ENCODE results near the gene IGHMBP2. TPM values are rescaled to one million over a fixed set of nuclear protein-coding genes. Genes with fewer than 3 reads are reported as not detected.

The IGHMBP2 gene
- total RNA-seq, 1 donor from 2014 or later = 27.2 TPM

DNA sequence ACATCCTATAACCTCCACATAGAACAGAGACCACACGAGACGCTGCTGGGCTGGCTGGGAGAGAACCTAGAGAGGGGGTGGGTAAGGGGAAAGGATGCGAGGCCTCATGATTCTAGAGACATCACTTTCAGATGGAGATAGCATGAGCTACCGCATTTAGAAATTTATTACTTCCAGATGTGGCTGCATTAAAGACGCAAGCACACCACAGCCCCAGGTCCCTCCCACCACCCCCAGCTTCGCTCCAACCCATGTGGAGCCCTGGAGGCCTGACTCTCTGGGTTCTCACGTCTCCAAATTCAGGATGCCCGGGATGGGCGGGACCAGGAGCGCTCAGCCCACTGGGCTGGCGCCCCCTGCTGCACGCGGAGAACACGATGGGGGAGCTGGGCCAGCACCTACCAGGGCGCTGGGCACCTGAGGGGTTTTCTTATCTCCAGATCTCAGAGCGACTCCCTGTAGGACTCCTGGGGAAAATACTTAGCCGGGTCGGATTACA is 13.7 kb upstream of the IGHMBP2 start:
- intact Hi-C loops (cut with micrococcal nuclease) = no loop called here

DNA sequence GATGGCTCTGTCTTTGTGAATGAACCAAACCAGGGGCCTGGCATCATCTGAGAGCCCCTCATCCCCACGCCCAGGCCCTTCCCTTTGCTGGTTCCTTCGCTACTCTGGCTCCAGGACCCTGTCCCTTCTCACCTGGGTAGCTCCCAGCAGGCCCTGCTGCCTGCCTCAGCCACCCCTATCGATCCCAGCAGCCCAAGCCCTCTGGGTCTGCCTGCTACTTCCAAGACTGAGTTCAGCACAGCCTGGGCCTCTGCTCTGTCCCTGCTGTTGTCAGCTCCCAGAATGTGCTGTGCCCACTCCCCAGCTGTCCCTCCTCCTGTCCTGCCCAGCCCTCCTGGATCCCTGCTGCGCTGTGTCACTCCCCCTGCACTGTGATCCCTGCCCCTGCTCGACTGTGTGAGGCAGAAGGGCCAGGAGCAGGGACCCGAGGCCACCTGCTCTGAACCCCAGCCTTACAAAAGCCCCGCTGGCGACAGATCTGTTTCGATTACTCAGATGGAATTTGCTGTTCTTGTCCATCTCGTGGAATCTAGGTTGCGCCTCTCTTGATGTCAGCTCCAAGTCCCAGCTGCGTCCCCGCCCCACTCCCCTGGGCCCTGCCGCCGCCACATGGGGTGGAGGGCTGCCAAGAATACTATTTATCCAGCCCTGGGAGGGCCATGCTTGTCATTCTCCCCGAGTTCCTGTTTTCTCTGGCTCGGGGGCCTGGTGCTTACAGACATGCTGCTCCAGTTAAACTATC is 13.0 kb upstream of the IGHMBP2 start:
- intact Hi-C loops (cut with micrococcal nuclease) = no loop called here

DNA sequence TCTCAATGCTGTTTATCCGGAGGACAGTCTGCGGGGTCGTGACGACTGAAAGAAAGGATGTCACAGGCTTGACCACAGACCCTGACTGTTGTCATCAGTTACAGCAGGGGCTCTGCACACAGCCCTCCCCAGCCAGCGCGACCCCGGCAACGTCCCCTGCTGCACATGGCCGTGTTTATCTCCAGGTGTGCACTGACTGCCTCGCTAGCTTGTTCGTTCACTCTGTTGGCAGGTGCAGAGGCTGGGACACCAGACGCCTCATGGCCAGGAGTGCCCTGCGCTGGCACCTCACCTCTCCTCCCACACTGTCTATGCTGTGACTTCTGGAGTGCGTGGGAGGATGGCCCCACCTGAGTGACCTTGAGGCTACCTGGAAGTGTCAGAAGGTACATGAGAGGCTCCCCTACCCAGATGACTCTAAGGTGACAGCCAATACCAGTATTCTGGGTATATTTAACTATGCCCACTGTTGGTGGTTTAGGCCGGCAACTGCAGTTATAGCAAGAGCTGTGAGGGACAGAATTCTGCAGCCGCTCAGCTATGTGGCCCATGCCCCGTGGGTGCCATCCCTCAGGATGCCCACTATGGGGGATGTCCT is 12.2 kb upstream of the IGHMBP2 start:
- intact Hi-C loops (cut with micrococcal nuclease) = no loop called here

DNA sequence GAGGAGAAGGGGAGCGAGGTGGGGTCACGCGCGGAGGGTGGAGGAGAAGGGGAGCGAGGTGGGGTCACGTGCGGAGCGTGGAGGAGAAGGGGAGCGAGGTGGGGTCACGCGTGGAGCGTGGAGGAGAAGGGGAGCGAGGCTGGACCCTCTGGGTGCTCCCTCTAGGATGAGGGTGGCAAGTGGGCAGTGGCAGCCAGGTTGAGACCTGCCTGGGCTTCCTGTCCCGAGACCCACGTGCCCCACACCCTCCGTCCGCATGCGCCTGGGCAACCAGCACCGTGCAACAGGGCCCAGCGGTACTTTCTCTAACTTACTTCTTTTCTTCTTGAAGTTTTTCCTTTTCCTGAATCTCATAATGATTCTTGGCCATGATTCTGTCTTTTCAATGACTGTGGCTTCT is 11.1 kb upstream of the IGHMBP2 start:
- intact Hi-C loops (cut with micrococcal nuclease) = no loop called here

DNA sequence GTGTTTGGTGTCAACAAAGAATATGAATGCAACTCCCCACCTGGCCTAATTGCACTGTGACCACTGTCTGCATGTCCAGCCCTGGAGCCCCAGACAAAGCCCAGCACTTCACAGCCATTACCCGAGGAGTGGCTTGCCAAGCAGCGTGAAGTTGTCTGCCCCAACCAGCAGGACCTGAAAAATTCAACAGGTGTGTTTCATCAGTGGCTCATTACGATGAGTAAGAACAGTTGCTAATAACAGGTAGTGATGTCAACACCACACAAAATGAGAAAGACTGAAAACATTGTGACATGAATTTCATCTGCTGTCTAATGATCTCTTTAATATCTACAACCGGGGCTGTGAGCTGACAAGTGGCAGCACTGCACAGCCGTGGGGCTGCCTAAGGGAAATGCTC is 10.4 kb upstream of the IGHMBP2 start:
- intact Hi-C loops (cut with micrococcal nuclease) = no loop called here

DNA sequence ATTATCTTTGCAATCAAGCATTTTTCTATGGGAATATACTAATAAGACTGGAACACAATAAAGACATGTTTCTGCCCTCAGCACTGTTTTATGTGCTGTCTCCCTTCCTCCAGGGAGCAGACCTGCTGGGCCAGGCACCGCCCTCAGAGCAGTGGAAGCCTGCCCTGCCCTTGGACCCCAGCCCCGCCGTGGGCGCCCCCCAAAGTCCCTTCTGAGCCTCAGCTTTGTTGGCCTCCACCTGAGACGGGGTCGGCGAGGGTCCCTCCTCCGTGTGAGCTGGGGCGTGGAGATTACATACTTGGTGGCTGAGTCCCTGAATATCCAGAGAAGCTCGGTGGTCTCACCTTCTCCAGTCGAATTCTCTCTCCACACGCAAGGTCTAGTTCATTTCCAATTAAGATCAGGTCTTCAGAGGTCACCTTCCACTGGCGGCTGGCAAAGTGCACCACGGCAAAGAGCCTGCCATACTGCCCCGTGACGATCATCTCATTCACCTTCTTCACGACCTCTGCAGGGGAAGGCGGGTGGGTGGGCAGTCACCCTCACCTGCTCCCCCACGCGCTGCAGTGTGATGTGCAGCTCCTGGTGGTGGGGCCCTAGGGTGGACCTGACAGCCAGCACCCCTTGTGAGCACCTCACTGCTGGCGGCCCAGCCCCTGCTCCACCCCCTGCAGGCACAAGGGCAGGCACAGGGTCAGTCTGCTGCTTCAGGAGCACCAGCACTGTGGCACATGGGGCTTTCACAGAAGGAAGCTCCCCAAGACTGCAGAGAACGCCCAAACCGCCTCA is 7.3 kb upstream of the IGHMBP2 start:
- intact Hi-C loops (cut with micrococcal nuclease) = no loop called here

DNA sequence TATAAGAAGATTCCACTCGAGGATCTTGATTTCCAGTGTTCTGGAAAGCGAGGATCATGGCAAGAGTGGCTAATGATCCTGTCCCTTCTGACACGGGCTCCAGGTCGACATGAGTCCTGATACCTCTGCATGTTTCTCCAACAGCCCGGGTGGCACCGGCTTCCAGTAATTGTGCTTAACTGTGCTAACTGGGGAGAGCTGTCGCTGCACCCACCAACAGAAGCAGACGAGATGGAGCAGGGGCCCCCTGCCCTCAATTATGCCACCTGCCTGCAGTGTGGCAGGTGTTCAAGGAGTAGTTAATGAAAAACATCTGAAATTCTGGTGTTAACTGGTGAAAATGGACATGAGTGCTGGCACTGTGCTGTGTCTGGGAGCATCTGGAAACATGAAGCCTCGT is 6.2 kb upstream of the IGHMBP2 start:
- intact Hi-C loops (cut with micrococcal nuclease) = no loop called here

DNA sequence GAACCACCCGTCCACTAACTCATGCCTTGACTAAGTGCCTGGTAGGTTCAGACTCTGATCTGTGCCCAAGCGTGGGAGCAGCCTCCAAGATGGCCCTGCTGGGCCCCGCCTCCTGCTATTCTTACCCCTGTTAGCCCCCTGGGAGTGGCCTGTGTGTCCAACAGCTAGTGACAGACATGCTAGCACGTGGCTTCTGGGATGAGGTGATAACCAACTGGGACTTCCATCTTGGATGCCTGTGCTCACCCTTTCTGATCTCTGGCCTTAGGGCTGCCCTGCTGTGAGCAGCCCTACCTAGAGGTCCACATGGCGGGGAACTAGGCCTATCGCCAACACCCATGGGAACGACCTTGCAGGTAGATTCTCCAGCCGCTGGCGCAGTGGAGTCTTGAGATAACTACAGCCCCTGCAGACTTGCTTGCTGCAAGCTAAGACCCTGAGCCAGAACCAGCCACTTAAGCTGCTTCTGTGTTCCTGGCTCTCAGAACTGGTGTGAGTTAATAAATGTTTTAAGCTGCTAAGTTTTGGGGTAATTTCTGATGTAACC is 2.8 kb upstream of the IGHMBP2 start:
- intact Hi-C loops (cut with micrococcal nuclease) = no loop called here

DNA sequence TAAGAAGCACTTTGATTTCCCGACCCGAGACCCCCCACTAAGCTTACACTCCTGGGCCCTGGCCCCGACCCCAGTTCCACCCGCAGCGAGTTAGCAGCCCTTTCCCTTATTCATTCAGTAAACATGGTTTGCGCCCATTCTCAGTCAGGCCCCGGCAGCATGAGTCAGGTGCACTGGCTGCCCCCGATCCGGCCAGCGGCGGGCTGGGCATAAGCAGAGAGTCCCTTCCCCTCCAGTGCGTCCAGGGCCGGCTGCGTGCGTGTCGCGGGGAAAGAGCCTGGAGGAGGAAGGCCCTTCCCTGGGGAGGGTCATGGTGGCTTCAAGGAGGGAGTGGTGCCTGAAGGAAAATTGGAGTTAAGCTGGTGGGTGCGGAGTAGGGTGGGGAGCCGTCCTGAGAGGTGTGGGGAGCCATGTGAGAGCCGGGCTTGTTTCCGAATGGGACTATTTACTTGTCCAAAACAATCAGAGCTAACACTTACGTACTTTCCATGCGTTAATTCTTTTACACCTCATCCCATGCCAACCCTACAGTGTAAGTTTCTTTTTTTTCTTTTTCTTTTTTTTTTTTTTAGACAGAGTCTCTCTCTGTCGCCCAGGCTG is 657 bp downstream of the IGHMBP2 start:
- intact Hi-C loops (cut with micrococcal nuclease) = loop anchor here (2.0 kb wide), 1 partner anchor 66 kb away; no protein-coding TSS in a partner anchor

DNA sequence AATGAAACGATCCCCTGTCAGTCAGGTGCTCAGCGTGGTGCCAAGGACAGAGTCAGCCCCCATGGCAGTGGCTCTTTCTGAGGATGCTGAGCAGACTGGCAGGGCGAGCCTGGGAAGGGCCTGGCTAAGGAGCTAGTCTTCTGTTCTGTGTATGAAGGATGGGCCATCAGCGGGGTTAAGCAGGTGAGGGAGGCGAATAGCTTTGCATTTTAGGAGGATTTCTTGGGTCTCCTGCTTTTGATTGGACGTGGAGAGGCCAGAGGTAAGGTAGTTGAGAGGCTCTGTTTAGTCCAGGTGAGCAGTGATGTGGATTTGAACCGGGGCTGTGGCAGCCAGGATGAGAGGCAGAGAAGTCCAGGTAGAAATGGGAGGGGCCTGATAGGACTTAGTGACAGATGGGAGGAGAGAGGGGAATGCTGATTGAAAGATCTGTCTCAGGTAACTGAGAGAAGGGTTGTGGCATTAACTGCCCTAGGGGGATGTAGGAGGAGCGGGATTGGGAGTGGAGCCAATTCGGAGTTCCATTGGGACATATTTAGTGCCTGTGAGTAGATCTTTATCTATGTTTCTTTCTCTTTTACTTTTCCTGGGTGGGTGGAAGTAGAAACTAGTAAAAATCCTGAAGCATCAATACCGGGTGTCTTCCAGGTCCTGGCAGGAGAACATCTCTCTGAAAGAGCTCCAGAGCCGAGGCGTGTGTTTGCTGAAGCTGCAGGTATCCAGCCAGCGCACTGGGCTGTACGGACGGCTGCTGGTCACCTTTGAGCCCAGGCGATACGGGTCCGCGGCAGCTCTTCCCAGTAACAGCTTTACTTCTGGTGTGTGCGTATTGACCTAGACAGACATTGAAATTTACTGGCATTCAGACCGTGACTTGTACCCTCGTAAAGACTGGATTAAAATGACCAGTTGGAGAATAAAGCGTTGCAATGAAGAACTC is 2.0 kb downstream of the IGHMBP2 start:
- intact Hi-C loops (cut with micrococcal nuclease) = loop anchor here (2.0 kb wide), 1 partner anchor 67 kb away; no protein-coding TSS in a partner anchor

DNA sequence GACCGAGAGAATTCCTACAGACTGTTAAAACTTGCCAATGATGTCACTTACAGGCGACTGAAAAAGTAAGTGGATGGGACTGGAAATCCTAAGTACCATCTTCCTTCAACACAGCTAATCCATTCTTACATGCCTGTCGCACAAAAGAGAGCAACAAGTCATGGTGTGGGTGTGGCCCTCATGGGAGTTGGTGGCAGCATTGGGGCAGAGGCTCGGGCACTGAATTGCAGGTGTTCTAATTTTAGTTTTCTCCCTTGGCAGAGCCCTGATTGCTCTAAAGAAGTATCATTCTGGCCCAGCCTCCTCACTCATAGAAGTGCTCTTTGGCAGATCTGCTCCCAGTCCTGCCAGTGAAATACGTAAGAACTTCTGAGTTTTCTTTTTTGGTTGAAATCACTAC is 4.6 kb downstream of the IGHMBP2 start:
- intact Hi-C loops (cut with micrococcal nuclease) = no loop called here

DNA sequence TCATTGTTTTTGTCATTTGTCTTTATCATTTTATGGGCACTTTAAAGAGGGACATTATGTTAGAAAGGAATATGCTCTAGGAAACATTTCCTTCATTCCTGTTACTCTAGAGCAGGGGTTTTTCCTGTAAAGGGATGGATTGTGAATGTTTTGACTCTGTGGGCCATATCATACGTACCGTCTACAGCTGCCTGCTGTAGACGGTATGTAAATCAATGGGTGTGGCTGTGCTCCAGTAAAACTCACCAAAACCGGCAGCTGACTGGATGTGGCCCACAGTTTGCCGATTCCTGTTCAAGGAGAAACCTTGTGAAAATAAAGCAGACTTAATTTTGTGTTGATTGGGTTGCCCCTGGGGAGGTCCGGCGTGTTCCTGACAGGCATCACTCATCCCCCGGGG is 7.3 kb downstream of the IGHMBP2 start:
- intact Hi-C loops (cut with micrococcal nuclease) = no loop called here

DNA sequence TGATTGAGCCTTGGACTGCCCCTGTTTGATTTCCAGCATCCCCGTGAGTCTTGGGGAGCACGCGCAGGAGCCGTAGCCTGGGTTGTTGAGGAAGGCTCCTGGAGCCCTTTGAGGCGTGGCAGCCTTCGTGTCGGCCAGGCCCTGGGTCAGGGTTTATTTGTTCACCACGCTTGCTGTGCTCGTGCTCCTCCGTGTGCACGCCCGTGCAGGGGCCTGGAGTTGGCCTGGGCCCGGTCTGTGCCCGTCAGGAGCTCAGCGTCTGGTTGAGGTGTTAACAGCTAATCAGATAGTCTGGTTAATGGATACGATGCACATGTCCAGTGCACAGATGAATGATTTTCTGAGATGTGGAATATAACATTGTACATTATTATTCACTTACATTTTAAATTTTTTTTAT is 8.0 kb downstream of the IGHMBP2 start:
- intact Hi-C loops (cut with micrococcal nuclease) = no loop called here

DNA sequence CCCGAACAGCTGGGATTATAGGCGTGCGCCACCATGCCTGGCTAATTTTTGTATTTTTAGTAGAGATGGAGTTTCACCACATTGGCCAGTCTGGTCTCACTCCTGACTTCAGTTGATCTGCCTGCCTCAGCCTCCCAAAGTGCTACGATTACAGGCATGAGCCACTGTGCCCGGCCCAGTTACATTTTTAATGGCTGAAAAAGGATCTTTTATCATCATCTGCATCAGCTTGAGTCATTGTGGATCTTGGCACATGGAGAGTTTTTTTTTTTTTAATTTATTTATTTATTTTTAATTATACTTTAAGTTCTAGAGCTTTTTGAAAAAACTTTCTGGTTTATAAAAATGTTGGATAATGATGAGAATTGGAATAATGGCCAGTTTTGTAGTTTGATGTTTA is 8.6 kb downstream of the IGHMBP2 start:
- intact Hi-C loops (cut with micrococcal nuclease) = no loop called here

DNA sequence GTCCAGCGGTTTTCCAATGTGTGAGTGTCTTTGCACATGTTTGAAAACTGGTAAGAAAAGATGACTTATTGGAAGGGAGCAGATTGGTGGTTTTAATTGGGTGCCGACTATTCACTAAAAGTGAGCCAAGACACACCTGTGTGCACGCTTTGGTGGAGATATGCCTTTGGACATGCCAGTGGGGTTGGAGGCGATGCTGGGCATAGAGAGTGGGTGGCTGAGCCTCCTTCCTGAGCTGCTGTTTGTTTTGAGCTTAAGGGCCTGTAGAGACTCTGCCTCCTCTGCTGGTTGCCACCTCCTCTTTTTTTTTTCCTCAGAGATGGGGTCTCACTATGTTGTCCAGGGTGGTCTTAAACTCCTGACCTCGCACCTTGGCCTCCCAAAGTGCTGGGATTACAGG is 9.5 kb downstream of the IGHMBP2 start:
- intact Hi-C loops (cut with micrococcal nuclease) = no loop called here

DNA sequence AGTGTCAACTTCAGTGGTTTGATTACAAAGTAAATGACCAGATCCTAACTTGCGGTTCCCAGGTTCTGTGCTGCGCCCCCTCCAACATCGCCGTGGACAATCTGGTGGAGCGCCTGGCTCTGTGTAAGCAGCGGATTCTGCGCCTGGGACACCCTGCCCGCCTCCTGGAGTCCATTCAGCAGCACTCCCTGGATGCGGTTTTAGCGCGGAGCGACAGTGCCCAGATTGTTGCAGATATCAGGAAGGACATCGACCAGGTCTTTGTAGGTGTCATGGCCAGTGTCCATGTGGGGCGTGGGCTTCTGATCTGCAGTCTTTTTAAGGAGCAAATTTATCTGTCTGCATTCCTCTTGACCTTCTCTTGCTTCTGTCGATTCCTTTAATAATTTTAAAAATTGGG is 11.1 kb downstream of the IGHMBP2 start:
- intact Hi-C loops (cut with micrococcal nuclease) = no loop called here

DNA sequence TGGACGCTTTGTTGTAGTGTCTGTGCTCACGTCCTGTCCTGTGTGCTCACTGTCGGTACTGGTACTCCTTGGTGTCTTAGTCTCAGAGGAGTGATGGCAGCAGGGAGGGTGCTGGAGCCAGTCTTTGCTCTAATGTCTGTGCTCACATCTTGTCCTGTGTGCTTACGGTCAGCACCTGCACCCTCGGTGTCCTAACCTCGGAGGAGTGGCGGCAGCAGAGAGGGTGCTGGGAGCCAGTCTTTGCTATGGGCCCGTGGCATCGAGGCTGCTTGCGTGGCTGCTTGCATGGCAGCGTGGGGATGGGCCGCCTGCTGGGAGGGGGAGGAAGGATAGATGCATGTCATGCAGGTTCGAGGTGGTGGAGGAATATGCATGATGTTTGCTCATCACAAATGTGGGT is 12.7 kb downstream of the IGHMBP2 start:
- intact Hi-C loops (cut with micrococcal nuclease) = no loop called here

DNA sequence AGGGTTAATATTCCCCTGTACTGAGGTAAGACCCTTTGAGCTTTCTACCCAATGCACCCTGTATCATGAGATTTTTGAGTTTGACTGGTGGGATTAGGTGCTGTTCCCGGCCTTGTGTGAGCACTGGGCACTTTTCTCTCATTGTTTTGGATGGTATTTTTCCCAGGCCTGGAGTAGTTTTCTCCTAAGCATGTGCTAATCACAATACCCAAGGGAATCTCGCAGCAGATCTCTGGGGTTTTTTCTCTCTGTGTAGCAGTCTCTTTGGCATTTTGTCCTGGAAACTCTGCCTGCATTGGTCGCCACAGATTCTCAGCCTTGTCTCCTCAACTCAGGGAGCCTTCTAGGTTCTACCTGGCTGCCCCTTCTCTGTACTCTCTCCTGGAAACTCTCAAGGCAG is 19.9 kb downstream of the IGHMBP2 start:
- intact Hi-C loops (cut with micrococcal nuclease) = no loop called here

DNA sequence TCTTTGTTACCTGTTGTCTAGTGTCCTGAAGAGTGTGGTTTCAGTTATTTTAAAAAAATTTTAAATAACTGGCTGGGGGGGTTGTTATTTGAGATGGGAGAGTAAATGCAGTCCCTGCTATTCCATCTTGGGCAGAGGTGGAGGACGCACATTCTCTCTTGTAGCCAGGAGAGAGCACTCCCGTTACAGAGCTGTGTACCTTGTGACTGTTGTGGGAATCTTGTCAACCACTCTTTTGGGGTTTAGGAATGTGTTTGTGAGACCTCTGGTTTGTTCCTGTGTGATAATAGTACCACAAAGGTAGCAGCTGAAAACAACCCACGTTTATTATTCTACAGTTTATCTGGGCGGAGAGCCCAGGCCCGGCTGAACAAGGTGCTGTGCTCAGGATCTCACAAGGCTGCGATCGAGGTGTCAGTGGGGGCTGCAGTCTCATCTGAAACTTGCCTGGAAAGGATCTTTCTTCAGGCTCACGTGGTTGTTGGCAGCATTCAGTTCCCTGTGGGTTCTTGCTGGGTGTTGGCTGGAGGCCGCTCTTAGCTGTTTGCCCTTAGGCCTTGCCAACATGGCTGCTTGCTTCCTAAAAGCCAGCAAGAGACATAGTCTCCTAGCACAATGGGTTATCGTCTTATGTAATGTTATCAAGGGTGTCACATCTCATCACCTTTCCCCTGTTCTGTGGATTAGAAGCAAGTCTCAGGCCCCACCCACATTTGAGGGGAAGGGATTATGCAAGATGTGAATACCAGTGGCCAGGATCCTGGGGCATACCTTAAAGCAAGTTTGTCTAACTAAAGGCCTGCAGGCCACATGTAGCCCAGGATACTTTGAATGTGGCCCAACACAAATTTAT is 20.6 kb downstream of the IGHMBP2 start:
- intact Hi-C loops (cut with micrococcal nuclease) = no loop called here
